Heart right ventricle (tissue), 16 donors: ENCODE data around the gene EHMT1. TPM values are rescaled to one million over a fixed set of nuclear protein-coding genes. Genes with fewer than 3 reads are reported as not detected.

Experiments
- ATAC-seq, 8 donors: fragments of 200-7000 bp; cut with Tn5 transposase; one replicate each; pipeline ENCODE4 v1.9.1; 2020; ENCODE audit warnings: mild to moderate bottlenecking in 8 of 8, moderate library complexity in 8 of 8, moderate number of reproducible peaks in 1 of 8
- DNase-seq, 2 donors: peaks; one replicate each; pipeline ENCODE4 v3.0.0-alpha.2; 2020
- H3K27ac ChIP-seq, 10 donors: fragments of 200-600 bp; sonication (generic) in 2 of 10; one replicate each; pipeline versions ENCODE4 v1.5.0 to v1.8.0; 2020 to 2022; ENCODE audit warnings: mild to moderate bottlenecking in 3 of 10
- H3K27me3 ChIP-seq, 7 donors: fragments of 200-600 bp; one replicate each; pipeline ENCODE4 v1.8.0; 2021 to 2022; ENCODE audit warnings: mild to moderate bottlenecking in 2 of 7
- H3K36me3 ChIP-seq, 9 donors: fragments of 200-600 bp; sonication (generic) in 1 of 9; one replicate each; pipeline versions ENCODE4 v1.5.0 to v1.8.0; 2020 to 2022; ENCODE audit warnings: mild to moderate bottlenecking in 2 of 9
- H3K4me1 ChIP-seq, 9 donors: fragments of 200-600 bp; sonication (generic) in 1 of 9; one replicate each; pipeline versions ENCODE4 v1.5.0 to v1.8.0; 2020 to 2022; ENCODE audit warnings: mild to moderate bottlenecking in 4 of 9
- H3K4me3 ChIP-seq, 10 donors: fragments of 200-600 bp; sonication (generic) in 2 of 10; one replicate each; pipeline versions ENCODE4 v1.5.0 to v1.8.0; 2020 to 2022; ENCODE audit warnings: mild to moderate bottlenecking in 7 of 10, moderate library complexity in 2 of 10
- H3K9me3 ChIP-seq, 11 donors: fragments of 200-600 bp in 10 of 11; sonication (generic) in 2 of 11; one replicate each; pipeline versions ENCODE4 v1.5.0 to v1.8.0; 2013 to 2022; ENCODE audit warnings: mild to moderate bottlenecking in 2 of 11, control low read depth in 1 of 11, moderate library complexity in 1 of 11
- CTCF ChIP-seq, 9 donors: fragments of 200-600 bp; sonication (generic) in 2 of 9; IDR thresholded peaks; one replicate each; pipeline versions ENCODE4 v1.5.0 to v1.8.0; 2021 to 2022; ENCODE audit warnings: antibody characterized with exemption in 9 of 9, mild to moderate bottlenecking in 5 of 9, moderate library complexity in 1 of 9
- WGBS, 2 donors: extraction: QIAGEN DNeasy Blood & Tissue Kit; methylation state at CpG; one replicate each; pipeline ENCODE4 v1.1.7; 2013; ENCODE audit warnings: inconsistent platforms in 1 of 2; 5-methylcytosine and 5-hydroxymethylcytosine counted together
- intact Hi-C, 10 donors: fragments of 100-400 bp; cut with DNase I; formaldehyde crosslinking; loops; one replicate each; pipeline versions ENCODE4 v1.11.1 to v1.14.2; 2022
- polyA plus RNA-seq, 2 donors: library from polyadenylated mRNA; stranded (reverse); fragments of 200-250 nt; gene quantifications; one replicate each; pipeline ENCODE4 v1.2.3, GENCODE V29; 2013
- total RNA-seq, 10 donors: library from RNA; stranded (reverse); fragmentation: NEBNext Ultra II Directional in 3 of 10; extraction: Animal tissue kit (Norgen Biotek cat#: 25700) in 3 of 10; gene quantifications; one replicate each; pipeline versions ENCODE4 v1.2.1 to v1.2.4, GENCODE V29; 2021 to 2023
- donor health status: Arrhythmogenic right ventricular cardiomyopathy.
- donor health status: ischemic (EF 13 %, LVEDD 7.1; RV severe dilation, severe dysfunction).
- donor health status: healthy with polysubstance abuse.
- donor health status: DM: no; HTN: yes; CAD: no.
- donor health status: DM: no; HTN: no; CAD: no.
- donor health status: ischemic (EF 25% LVEDD 6.9; RV normal size, moderate dysfunction).
- donor health status: ischemic (EF 25% LVEDD 5.7; RV mildly dilated, moderate dysfunction).
- donor health status: healthy.
- donor health status: DM: yes; HTN: yes; CAD: no.
- donor health status: Ischemic cardiomyopathy.
- donor health status: ischemic (EF 35%, LVEDD 5.7; RV mildly dilated, moderate dysfunction).
- donor health status: nonischemic (EF 11% LVEDD 7.7; RV severe dilation, severe dysfunction).
- donor health status: DM: yes; HTN: yes; CAD: no.
- donor health status: PGD.
- donor health status: ischemic (EF 29% LVEDD 5.4; RV normal size, mild dysfunction).
- donor health status: nonischemic (EF 23%, LVEDD 6.1; RV moderate dilation, normal function).

EHMT1 gene
- total and polyA plus RNA-seq, 12 donors, result 19.6 to 45.1 (median 31.1) TPM

- H3K9me3 ChIP-seq, result no peaks in the 10 kb centered on the region
- DNase-seq (no peak), ATAC-seq (no peak)
- peaks cover 0 to 13% (median 0%) of the 10 kb centered on the region in 9 donors for H3K36me3 ChIP-seq
- H3K4me1 ChIP-seq, result peaks cover 10 to 44% (median 27%) of the 10 kb centered on the region in 9 donors
- WGBS, 2 donors, result 74 to 85% methylated on average over 18 of the region's 18 CpGs
- no peak overlapping the region for H3K27ac ChIP-seq
- no peaks in the 10 kb centered on the region for H3K27me3 ChIP-seq
- no peak overlapping the region for H3K4me3 ChIP-seq
- intact Hi-C loops, result no loop called here
- TF ChIP-seq CTCF (IDR thresholded peaks at IDR 0.05), result no peak
Observed at GRCh38 chr9:137665697-137666512, 47.1 kb downstream of the EHMT1 start.

- Histone ChIP-seq H3K36me3 (peaks cover 0 to 13% (median 0%) of the 10 kb centered on the region in 9 donors), H3K9me3 (no peaks in the 10 kb centered on the region), H3K4me3 (no peak overlapping the region), H3K27me3 (no peaks in the 10 kb centered on the region), H3K4me1 (peaks cover 10 to 44% (median 27%) of the 10 kb centered on the region in 9 donors), H3K27ac (no peak overlapping the region)
- intact Hi-C loops, result no loop called here
- 40 to 45% methylated on average over 8 of the region's 8 CpGs for WGBS, 2 donors
- ATAC-seq (peak in 5 of 8 donors; percentile 15 to 57 (median 36)), DNase-seq (peak in 1 of 2 donors; percentile 32)
- TF ChIP-seq CTCF (IDR thresholded peaks at IDR 0.05), result no peak
Observed at GRCh38 chr9:137666513-137666822, 47.7 kb downstream of the EHMT1 start.

GRCh38 chr9:137666955-137667670 is 48.3 kb downstream of the EHMT1 start:
- no peaks in the 10 kb centered on the region for H3K9me3 ChIP-seq
- peaks cover 10 to 47% (median 30%) of the 10 kb centered on the region in 9 donors for H3K4me1 ChIP-seq
- intact Hi-C loops, result no loop called here
- ATAC-seq, result peak in 5 of 8 donors; percentile 25 to 58 (median 41)
- peaks cover 0 to 13% (median 0%) of the 10 kb centered on the region in 9 donors for H3K36me3 ChIP-seq
- no peak for DNase-seq
- H3K4me3 ChIP-seq, result no peak overlapping the region
- no peak for TF ChIP-seq CTCF (IDR thresholded peaks at IDR 0.05)
- 54 to 56% methylated on average over 16 of the region's 16 CpGs for WGBS, 2 donors
- no peaks in the 10 kb centered on the region for H3K27me3 ChIP-seq
- no peak overlapping the region for H3K27ac ChIP-seq

- Histone ChIP-seq H3K36me3 (peaks cover 0 to 13% (median 0%) of the 10 kb centered on the region in 9 donors), H3K27ac (no peak overlapping the region), H3K4me1 (peaks cover 10 to 56% (median 36%) of the 10 kb centered on the region in 9 donors), H3K4me3 (no peak overlapping the region), H3K27me3 (no peaks in the 10 kb centered on the region), H3K9me3 (no peaks in the 10 kb centered on the region)
- DNase-seq, result no peak
- no peak for TF ChIP-seq CTCF (IDR thresholded peaks at IDR 0.05)
- ATAC-seq, result no peak
- intact Hi-C loops, result no loop called here
Observed at GRCh38 chr9:137668203-137668602, 49.4 kb downstream of the EHMT1 start.
